HG03159 (cell line): ENCODE results near the gene ACSM5.

Experiments
- ATAC-seq: cut with Tn5 transposase; IDR thresholded peaks from one replicate; pipeline ENCODE4 v1.9.1; 2021; ENCODE audit warnings: mild to moderate bottlenecking, moderate library complexity; ENCODE audit not compliant: unreplicated experiment

The ACSM5 gene

GRCh38 chr16:20409398-20410120 is at the start of gene ACSM5:
Gene ACSM5, plus strand, starts transcription at chr16:20409534. Its CDS starts 1,951 bp downstream, at chr16:20411485.
- no peak for ATAC-seq

GRCh38 chr16:20359997-20360396 is 49.3 kb upstream of the ACSM5 start:
- ATAC-seq, result no peak

- no peak for ATAC-seq
These were observed 46.1 kb upstream of the ACSM5 start for GRCh38 chr16:20363191-20363590.

- ATAC-seq, result no peak
These were observed 45.3 kb upstream of the ACSM5 start for GRCh38 chr16:20364051-20364450.

- no peak for ATAC-seq
These were observed 39.8 kb upstream of the ACSM5 start for GRCh38 chr16:20369452-20370054.

- ATAC-seq, result no peak
These were observed 36.6 kb upstream of the ACSM5 start for GRCh38 chr16:20372701-20373100.

- no peak for ATAC-seq
These were observed 32.2 kb upstream of the ACSM5 start for GRCh38 chr16:20377181-20377580.

- ATAC-seq, result no peak
These were observed 28.6 kb upstream of the ACSM5 start for GRCh38 chr16:20380782-20381181.

GRCh38 chr16:20382202-20382948 is 27.0 kb upstream of the ACSM5 start:
- ATAC-seq, result no peak

GRCh38 chr16:20383106-20384029 is 26.0 kb upstream of the ACSM5 start:
- ATAC-seq, result peak; percentile 60

GRCh38 chr16:20385844-20386832 is 23.2 kb upstream of the ACSM5 start:
- no peak for ATAC-seq

- no peak for ATAC-seq
These were observed 21.4 kb upstream of the ACSM5 start for GRCh38 chr16:20387978-20388377.

- ATAC-seq, result no peak
These were observed 20.5 kb upstream of the ACSM5 start for GRCh38 chr16:20388854-20389253.

GRCh38 chr16:20391045-20391444 is 18.3 kb upstream of the ACSM5 start:
- no peak for ATAC-seq

GRCh38 chr16:20393801-20394577 is 15.3 kb upstream of the ACSM5 start:
- ATAC-seq, result no peak

- no peak for ATAC-seq
These were observed 13.4 kb upstream of the ACSM5 start for GRCh38 chr16:20395946-20396345.

- no peak for ATAC-seq
These were observed 12.4 kb upstream of the ACSM5 start for GRCh38 chr16:20396846-20397467.

- no peak for ATAC-seq
These were observed 11.8 kb upstream of the ACSM5 start for GRCh38 chr16:20397468-20398074.
